Stomach smooth muscle (tissue), 2 donors: ENCODE measurements around the gene NMNAT3.

Experiments used
- H3K27ac ChIP-seq: one replicate; pipeline ENCODE4 v1.7.0; 2013; ENCODE audit warnings: mild to moderate bottlenecking, low read length, inconsistent platforms
- H3K27me3 ChIP-seq, 2 donors: one replicate each; pipeline ENCODE4 v1.7.0; 2013; ENCODE audit warnings: low read length in 2 of 2; ENCODE audit not compliant: insufficient read depth in 2 of 2, control insufficient read depth in 1 of 2
- H3K36me3 ChIP-seq, 2 donors: one replicate each; pipeline ENCODE4 v1.7.0; 2013; ENCODE audit warnings: low read length in 2 of 2; ENCODE audit not compliant: control insufficient read depth in 2 of 2, insufficient read depth in 2 of 2
- H3K4me1 ChIP-seq: one replicate; pipeline ENCODE4 v1.7.0; 2013; ENCODE audit warnings: low read length; ENCODE audit not compliant: control insufficient read depth, insufficient read depth
- H3K4me3 ChIP-seq, 2 donors: one replicate each; pipeline ENCODE4 v1.7.0; 2013; ENCODE audit warnings: low read length in 2 of 2
- H3K9ac ChIP-seq, 2 donors: one replicate each; pipeline ENCODE4 v1.7.0; 2013; ENCODE audit warnings: low read length in 2 of 2, mild to moderate bottlenecking in 1 of 2
- H3K9me3 ChIP-seq, 2 donors: one replicate each; pipeline ENCODE4 v1.7.0; 2013; ENCODE audit warnings: low read length in 2 of 2; ENCODE audit not compliant: control insufficient read depth in 2 of 2
- donor health status: healthy.
- donor health status: Pancreatic carcinoma.

The NMNAT3 gene

DNA sequence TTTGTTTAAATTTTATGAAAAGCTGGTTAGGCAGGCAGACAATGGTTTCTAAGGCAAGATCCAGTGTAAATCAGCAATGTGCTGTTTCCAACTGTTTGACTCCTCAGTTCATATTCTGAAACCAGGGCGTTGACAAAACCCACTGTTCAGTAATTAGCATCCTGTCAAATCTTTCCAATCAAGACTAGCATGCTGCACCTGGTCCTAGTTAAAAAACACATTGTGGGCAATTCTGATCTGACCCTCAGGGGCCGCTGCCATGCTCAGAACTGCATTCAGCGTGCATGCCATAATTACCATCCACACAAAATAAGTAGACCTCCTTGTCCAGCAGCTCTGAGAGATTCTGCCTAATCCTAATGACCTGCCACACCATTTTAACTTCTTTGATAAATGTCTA lies 117.4 kb downstream of the NMNAT3 start:
- H3K27ac ChIP-seq: no peak overlapping the region
- no peaks in the 10 kb centered on the region for H3K27me3 ChIP-seq
- H3K4me1 ChIP-seq: no peaks in the 10 kb centered on the region
- peaks cover 0 to 5% of the 10 kb centered on the region in 2 donors for H3K36me3 ChIP-seq
- no peaks in the 10 kb centered on the region for H3K9me3 ChIP-seq
- H3K9ac ChIP-seq: no peak overlapping the region
- H3K4me3 ChIP-seq: no peak overlapping the region

DNA sequence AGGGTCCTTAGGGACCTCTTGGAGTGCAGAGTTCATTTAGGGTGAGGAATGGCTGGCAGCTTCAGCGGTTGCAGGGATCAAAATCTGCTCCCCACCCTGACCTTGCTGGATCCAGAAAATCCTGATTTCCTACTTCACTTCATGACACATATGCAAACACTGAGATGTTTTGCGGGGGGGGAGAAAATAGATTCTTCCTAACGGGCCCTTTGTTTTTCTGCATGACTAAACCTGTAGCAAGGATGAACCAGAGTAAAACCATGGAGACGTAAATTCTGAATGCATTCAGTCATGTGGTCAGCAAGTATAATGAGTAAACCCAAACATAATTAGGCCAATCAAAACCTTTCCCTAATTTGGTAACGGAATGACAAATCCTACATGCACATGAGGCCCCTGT lies 118.2 kb downstream of the NMNAT3 start:
- H3K4me3 ChIP-seq: no peak overlapping the region
- no peak overlapping the region for H3K27ac ChIP-seq

GRCh38 chr3:139558351-139559266 lies 119.2 kb downstream of the NMNAT3 start:
- no peak overlapping the region for H3K27ac ChIP-seq
- peaks cover 0 to 5% of the 10 kb centered on the region in 2 donors for H3K36me3 ChIP-seq
- no peaks in the 10 kb centered on the region for H3K27me3 ChIP-seq
- H3K4me1 ChIP-seq: no peaks in the 10 kb centered on the region
- no peak overlapping the region for H3K4me3 ChIP-seq
- H3K9ac ChIP-seq: no peak overlapping the region
- H3K9me3 ChIP-seq: no peaks in the 10 kb centered on the region

More for the DNA sequence above, 118.2 kb downstream of the NMNAT3 start:
- Histone ChIP-seq H3K9ac (no peak overlapping the region), H3K4me1 (no peaks in the 10 kb centered on the region), H3K27me3 (no peaks in the 10 kb centered on the region), H3K36me3 (peaks cover 0 to 5% of the 10 kb centered on the region in 2 donors), H3K9me3 (no peaks in the 10 kb centered on the region)

DNA sequence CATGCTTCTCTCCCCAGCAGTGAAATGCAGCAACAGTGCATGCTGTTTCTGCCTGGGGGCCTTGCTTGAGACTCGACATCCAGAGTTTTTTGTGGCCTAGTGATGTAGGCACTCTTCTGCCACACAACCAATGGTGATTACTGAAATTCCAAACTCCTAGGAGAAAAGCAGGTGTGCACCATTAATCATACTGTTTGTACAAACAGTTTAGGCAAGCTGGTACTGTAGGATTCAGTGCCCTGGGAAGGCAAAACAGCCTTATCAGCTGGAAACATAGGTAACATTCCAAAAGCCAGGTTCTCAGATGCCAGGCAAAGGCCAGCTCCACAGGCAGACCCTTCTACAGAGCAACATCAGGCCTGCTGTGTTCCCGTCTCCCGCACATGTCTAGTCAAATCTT lies 120.7 kb downstream of the NMNAT3 start:
- no peaks in the 10 kb centered on the region for H3K4me1 ChIP-seq
- no peak overlapping the region for H3K9ac ChIP-seq
- no peaks in the 10 kb centered on the region for H3K27me3 ChIP-seq
- H3K4me3 ChIP-seq: no peak overlapping the region
- H3K27ac ChIP-seq: no peak overlapping the region
- no peaks in the 10 kb centered on the region for H3K9me3 ChIP-seq
- peaks cover 0 to 5% of the 10 kb centered on the region in 2 donors for H3K36me3 ChIP-seq

DNA sequence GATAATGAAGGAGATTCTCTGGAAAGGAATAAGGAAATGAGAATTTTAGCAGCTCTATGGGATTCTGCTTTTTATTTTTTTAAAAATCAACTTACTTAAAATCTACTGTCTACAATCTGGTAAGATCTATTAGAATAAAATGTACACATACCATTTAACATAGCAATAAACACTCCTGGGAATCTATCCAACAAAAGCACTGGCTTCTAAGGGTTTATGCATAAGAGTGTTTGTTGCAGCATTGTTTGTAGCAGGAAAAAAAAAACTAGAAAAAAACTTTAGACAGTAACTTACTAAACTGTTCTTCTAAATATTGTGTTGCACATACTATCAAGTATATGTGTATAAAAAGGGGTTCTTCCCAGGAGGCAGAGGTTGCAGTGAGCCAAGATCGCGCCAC lies 122.5 kb downstream of the NMNAT3 start:
- Histone ChIP-seq H3K9me3 (no peaks in the 10 kb centered on the region), H3K36me3 (no peaks in the 10 kb centered on the region), H3K4me3 (no peak overlapping the region), H3K27me3 (no peaks in the 10 kb centered on the region), H3K9ac (no peak overlapping the region), H3K4me1 (no peaks in the 10 kb centered on the region), H3K27ac (no peak overlapping the region)

GRCh38 chr3:139554628-139555027 lies 123.1 kb downstream of the NMNAT3 start:
- H3K4me1 ChIP-seq: no peaks in the 10 kb centered on the region
- no peak overlapping the region for H3K9ac ChIP-seq
- no peak overlapping the region for H3K27ac ChIP-seq
- H3K9me3 ChIP-seq: no peaks in the 10 kb centered on the region
- no peaks in the 10 kb centered on the region for H3K27me3 ChIP-seq
- H3K36me3 ChIP-seq: no peaks in the 10 kb centered on the region
- no peak overlapping the region for H3K4me3 ChIP-seq

- no peak overlapping the region for H3K9ac ChIP-seq
- H3K4me3 ChIP-seq: no peak overlapping the region
- no peaks in the 10 kb centered on the region for H3K27me3 ChIP-seq
- H3K9me3 ChIP-seq: no peaks in the 10 kb centered on the region
- H3K27ac ChIP-seq: no peak overlapping the region
- no peaks in the 10 kb centered on the region for H3K4me1 ChIP-seq
- no peaks in the 10 kb centered on the region for H3K36me3 ChIP-seq
Measured at GRCh38 chr3:139552632-139553365, 125.0 kb downstream of the NMNAT3 start.

DNA sequence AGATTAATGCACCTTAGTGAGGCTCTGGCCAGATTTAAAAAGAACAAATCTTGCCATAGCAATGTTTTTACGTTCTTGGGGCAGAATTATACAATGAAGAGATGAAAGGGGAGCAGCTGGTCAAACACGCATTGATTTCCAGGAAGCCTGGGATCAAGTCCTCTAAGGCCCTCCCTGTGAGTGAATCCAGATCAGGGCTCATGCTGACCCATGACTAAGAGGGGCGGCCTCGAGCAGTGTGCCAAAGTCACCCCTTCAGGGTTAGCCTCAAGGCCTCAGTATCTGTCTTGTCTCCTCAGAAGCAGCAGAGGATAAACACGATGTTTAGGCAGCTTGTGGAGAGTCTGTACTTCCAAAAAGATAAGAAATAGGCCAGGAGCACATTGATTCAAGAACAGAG lies 129.0 kb downstream of the NMNAT3 start:
- Histone ChIP-seq H3K36me3 (no peaks in the 10 kb centered on the region), H3K9me3 (no peaks in the 10 kb centered on the region), H3K27ac (no peak overlapping the region), H3K4me3 (no peak overlapping the region), H3K27me3 (no peaks in the 10 kb centered on the region), H3K9ac (no peak overlapping the region), H3K4me1 (no peaks in the 10 kb centered on the region)

GRCh38 chr3:139547666-139548065 lies 130.1 kb downstream of the NMNAT3 start:
- Histone ChIP-seq H3K9me3 (no peaks in the 10 kb centered on the region), H3K36me3 (no peaks in the 10 kb centered on the region), H3K9ac (no peak overlapping the region), H3K27ac (no peak overlapping the region), H3K4me3 (no peak overlapping the region), H3K27me3 (no peaks in the 10 kb centered on the region), H3K4me1 (no peaks in the 10 kb centered on the region)

DNA sequence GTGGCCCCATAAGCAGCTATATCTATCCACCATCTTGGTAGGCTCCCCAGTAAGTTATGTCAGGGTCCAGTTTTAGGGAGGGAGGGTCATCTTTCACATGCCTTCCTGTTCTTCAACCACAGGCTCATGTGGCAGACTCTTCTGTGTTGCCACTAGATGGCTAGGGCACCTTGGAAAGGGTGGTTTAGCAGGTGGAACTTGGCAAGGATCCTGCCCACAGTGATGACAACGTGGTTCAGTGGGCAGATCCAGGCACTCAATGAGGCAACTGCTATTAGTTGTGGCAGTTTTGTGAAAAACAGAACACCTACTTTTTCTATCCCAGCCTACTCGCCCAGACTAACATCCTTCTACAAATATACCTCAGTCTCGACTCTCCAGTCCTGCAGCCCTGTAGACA lies 131.0 kb downstream of the NMNAT3 start:
- Histone ChIP-seq H3K27me3 (no peaks in the 10 kb centered on the region), H3K27ac (no peak overlapping the region), H3K36me3 (no peaks in the 10 kb centered on the region)

More for the DNA sequence above, 131.0 kb downstream of the NMNAT3 start:
- H3K4me1 ChIP-seq: no peaks in the 10 kb centered on the region
- H3K9ac ChIP-seq: no peak overlapping the region
- no peaks in the 10 kb centered on the region for H3K9me3 ChIP-seq
- no peak overlapping the region for H3K4me3 ChIP-seq
